Neural progenitor cell (in vitro differentiated cells): ENCODE data around the gene FBRS.

Experiments
- EZH2 ChIP-seq: fragments of 200-600 bp; sonication (generic); IDR thresholded peaks from 2 replicates; pipeline ENCODE4 v1.6.1; 2017; ENCODE audit warnings: antibody characterized with exemption, mild to moderate bottlenecking, moderate library complexity
- EZH2phosphoT487 ChIP-seq: fragments of 200-600 bp; sonication (generic); IDR thresholded peaks from 2 replicates; pipeline ENCODE4 v1.6.1; 2017; ENCODE audit warnings: antibody characterized with exemption
- TF ChIP-seq, protein P1 (sequence below): fragments of 200-600 bp; sonication (generic); IDR thresholded peaks from 2 replicates; pipeline ENCODE4 v1.5.1; 2017; ENCODE audit warnings: antibody characterized with exemption, mild to moderate bottlenecking

DNA sequence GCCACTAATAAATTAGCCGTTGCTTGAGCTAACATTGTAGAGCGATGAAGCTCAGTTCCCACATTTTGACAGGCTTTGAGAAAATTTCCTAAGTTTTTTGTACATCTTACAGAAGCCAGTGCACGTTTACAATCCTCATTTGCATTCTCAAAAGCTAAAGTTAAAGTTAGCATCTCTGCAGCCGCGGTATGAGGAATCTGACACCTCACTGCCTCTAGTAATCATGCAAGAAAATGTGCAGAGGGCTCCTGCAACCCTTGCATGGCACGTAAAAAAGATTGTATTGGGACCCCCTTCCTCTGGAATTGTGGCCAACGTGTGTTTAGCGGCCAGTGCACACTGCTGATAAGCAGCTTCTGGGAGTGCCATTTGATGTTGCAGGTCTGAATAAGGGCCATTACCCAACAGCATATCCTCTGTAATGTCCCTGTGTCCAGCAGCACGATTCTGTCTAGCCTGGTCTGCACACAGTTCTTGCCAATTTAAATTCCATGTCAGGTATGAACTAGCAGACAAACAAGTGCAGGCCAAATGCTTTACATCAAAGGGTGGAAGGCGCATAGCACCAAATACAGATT, 35.7 kb upstream of the FBRS start:
- TF ChIP-seq EZH2phosphoT487 (no peak), EZH2 (no peak)
- TF ChIP-seq, protein P1, sequence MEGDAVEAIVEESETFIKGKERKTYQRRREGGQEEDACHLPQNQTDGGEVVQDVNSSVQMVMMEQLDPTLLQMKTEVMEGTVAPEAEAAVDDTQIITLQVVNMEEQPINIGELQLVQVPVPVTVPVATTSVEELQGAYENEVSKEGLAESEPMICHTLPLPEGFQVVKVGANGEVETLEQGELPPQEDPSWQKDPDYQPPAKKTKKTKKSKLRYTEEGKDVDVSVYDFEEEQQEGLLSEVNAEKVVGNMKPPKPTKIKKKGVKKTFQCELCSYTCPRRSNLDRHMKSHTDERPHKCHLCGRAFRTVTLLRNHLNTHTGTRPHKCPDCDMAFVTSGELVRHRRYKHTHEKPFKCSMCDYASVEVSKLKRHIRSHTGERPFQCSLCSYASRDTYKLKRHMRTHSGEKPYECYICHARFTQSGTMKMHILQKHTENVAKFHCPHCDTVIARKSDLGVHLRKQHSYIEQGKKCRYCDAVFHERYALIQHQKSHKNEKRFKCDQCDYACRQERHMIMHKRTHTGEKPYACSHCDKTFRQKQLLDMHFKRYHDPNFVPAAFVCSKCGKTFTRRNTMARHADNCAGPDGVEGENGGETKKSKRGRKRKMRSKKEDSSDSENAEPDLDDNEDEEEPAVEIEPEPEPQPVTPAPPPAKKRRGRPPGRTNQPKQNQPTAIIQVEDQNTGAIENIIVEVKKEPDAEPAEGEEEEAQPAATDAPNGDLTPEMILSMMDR, result no peak
